GM21529 (cell line): ENCODE results near the gene FUBP3.

Experiments used
- ATAC-seq: cut with Tn5 transposase; IDR thresholded peaks from one replicate; pipeline ENCODE4 v1.9.1; 2021; ENCODE audit not compliant: unreplicated experiment

Gene FUBP3

GRCh38 chr9:130661451-130662098 lies 82.2 kb downstream of the FUBP3 start:
- no peak for ATAC-seq

- no peak for ATAC-seq
Measured at GRCh38 chr9:130662099-130662969, 83.0 kb downstream of the FUBP3 start.

- ATAC-seq = no peak
Measured at GRCh38 chr9:130662970-130663257, 83.5 kb downstream of the FUBP3 start.

GRCh38 chr9:130663258-130663976 lies 84.0 kb downstream of the FUBP3 start:
- ATAC-seq = no peak

GRCh38 chr9:130663977-130664250 lies 84.5 kb downstream of the FUBP3 start:
- ATAC-seq = no peak

- no peak for ATAC-seq
Measured at GRCh38 chr9:130664251-130665028, 85.1 kb downstream of the FUBP3 start, which contains the start of gene PRDM12. PRDM12 (plus strand) TSS chr9:130664594; CDS start chr9:130664654, 60 bp downstream.

GRCh38 chr9:130665029-130665430 lies 85.7 kb downstream of the FUBP3 start:
- ATAC-seq = no peak

- no peak for ATAC-seq
Measured at GRCh38 chr9:130665431-130666392, 86.3 kb downstream of the FUBP3 start.

- ATAC-seq = no peak
Measured at GRCh38 chr9:130666393-130667119, 87.2 kb downstream of the FUBP3 start.

GRCh38 chr9:130667120-130667435 lies 87.7 kb downstream of the FUBP3 start:
- ATAC-seq = no peak

GRCh38 chr9:130668196-130668595 lies 88.8 kb downstream of the FUBP3 start:
- no peak for ATAC-seq

- ATAC-seq = no peak
Measured at GRCh38 chr9:130668659-130669058, 89.3 kb downstream of the FUBP3 start.

GRCh38 chr9:130669965-130670364 lies 90.6 kb downstream of the FUBP3 start:
- ATAC-seq = no peak

GRCh38 chr9:130670644-130671043 lies 91.3 kb downstream of the FUBP3 start:
- no peak for ATAC-seq

- ATAC-seq = no peak
Measured at GRCh38 chr9:130672466-130672865, 93.1 kb downstream of the FUBP3 start.

- ATAC-seq = no peak
Measured at GRCh38 chr9:130672933-130673615, 93.7 kb downstream of the FUBP3 start.

- ATAC-seq = no peak
Measured at GRCh38 chr9:130675396-130675795, 96.0 kb downstream of the FUBP3 start.

- no peak for ATAC-seq
Measured at GRCh38 chr9:130677252-130677651, 97.9 kb downstream of the FUBP3 start.
